Measurements from ENCODE around the gene CABLES1.
"Not testable (repeated sequence)": the region's sequence is repeated elsewhere in the genome, so short reads cannot be mapped to it uniquely, and the experiment has no call there.

Gene CABLES1

GRCh38 chr18:23272498-23273232 lies 137.4 kb downstream of the CABLES1 start:
- no peak for DNase-seq

- DNase-seq = no peak
These were observed 138.2 kb downstream of the CABLES1 start for GRCh38 chr18:23273443-23273966.

GRCh38 chr18:23274638-23275482 lies 139.6 kb downstream of the CABLES1 start:
- no peak for DNase-seq

- DNase-seq = no peak
These were observed 141.2 kb downstream of the CABLES1 start for GRCh38 chr18:23276451-23276850.

- no peak for DNase-seq
These were observed 142.1 kb downstream of the CABLES1 start for GRCh38 chr18:23277399-23277798.

- DNase-seq = no peak
These were observed 144.6 kb downstream of the CABLES1 start for GRCh38 chr18:23279931-23280330.

GRCh38 chr18:23280844-23281243 lies 145.6 kb downstream of the CABLES1 start:
- no peak for DNase-seq

GRCh38 chr18:23281626-23282436 lies 146.5 kb downstream of the CABLES1 start:
- no peak for DNase-seq

GRCh38 chr18:23282437-23282781 lies 147.1 kb downstream of the CABLES1 start:
- DNase-seq = no peak

GRCh38 chr18:23283916-23284430 lies 148.7 kb downstream of the CABLES1 start:
- DNase-seq = no peak

GRCh38 chr18:23284629-23285028 lies 149.3 kb downstream of the CABLES1 start:
- DNase-seq = no peak

GRCh38 chr18:23285581-23285980 lies 150.3 kb downstream of the CABLES1 start:
- DNase-seq = not testable (repeated sequence)

GRCh38 chr18:23291456-23292205 lies 156.3 kb downstream of the CABLES1 start:
- no peak for DNase-seq

- no peak for DNase-seq
These were observed 165.0 kb downstream of the CABLES1 start for GRCh38 chr18:23300231-23300805.

- no peak for DNase-seq
These were observed 166.7 kb downstream of the CABLES1 start for GRCh38 chr18:23301972-23302371.

- DNase-seq = no peak
These were observed 167.2 kb downstream of the CABLES1 start for GRCh38 chr18:23302511-23302850.

- DNase-seq = no peak
These were observed 167.7 kb downstream of the CABLES1 start for GRCh38 chr18:23302851-23303527.

- peak; percentile 46 for DNase-seq
These were observed 171.5 kb downstream of the CABLES1 start for GRCh38 chr18:23306822-23307221.

- DNase-seq = peak; percentile 16
These were observed 172.4 kb downstream of the CABLES1 start for GRCh38 chr18:23307567-23308295.
